GM23338 (cell line): ENCODE results near the gene MYO9B. TPM values are rescaled to one million over a fixed set of nuclear protein-coding genes. Genes with fewer than 3 reads are reported as not detected.

ENCODE experiments used
- ATAC-seq: fragments of 200-7000 bp; cut with Tn5 transposase; 3 replicates; pipeline ENCODE4 v1.9.1; 2020
- DNase-seq: peaks from one replicate; pipeline ENCODE4 v3.0.0-alpha.2; 2015; ENCODE audit warnings: low spot score
- H2AFZ ChIP-seq: fragments of 200-600 bp; sonication (generic); 2 replicates; pipeline ENCODE4 v1.8.0; 2016; ENCODE audit warnings: antibody characterized with exemption, mild to moderate bottlenecking, moderate library complexity
- H3F3A ChIP-seq: fragments of 200-600 bp; sonication (generic); replicated peaks from 2 replicates; pipeline ENCODE4 v1.8.0; 2017; ENCODE audit warnings: antibody characterized with exemption, mixed run types, low read depth
- H3K27ac ChIP-seq: fragments of 200-600 bp; sonication (generic); 2 replicates; pipeline ENCODE4 v1.6.1; 2016; ENCODE audit warnings: low read depth
- H3K27me3 ChIP-seq: fragments of 200-600 bp; sonication (generic); 2 replicates; pipeline ENCODE4 v1.8.0; 2016; ENCODE audit warnings: mild to moderate bottlenecking, mixed run types, moderate library complexity; ENCODE audit not compliant: insufficient read depth
- H3K36me3 ChIP-seq: fragments of 200-600 bp; sonication (generic); 2 replicates; pipeline ENCODE4 v1.8.0; 2016; ENCODE audit warnings: mild to moderate bottlenecking; ENCODE audit not compliant: insufficient read depth
- H3K4me1 ChIP-seq: fragments of 200-600 bp; sonication (generic); 2 replicates; pipeline ENCODE4 v1.8.0; 2016; ENCODE audit warnings: mild to moderate bottlenecking, moderate library complexity; ENCODE audit not compliant: insufficient read depth
- H3K4me2 ChIP-seq: fragments of 200-600 bp; sonication (generic); 2 replicates; pipeline ENCODE4 v1.7.1; 2017; ENCODE audit warnings: mixed run types
- H3K4me3 ChIP-seq: fragments of 200-600 bp; sonication (generic); 2 replicates; pipeline ENCODE4 v1.6.1; 2016; ENCODE audit warnings: mixed run types
- H3K79me2 ChIP-seq: fragments of 200-600 bp; sonication (generic); replicated peaks from 2 replicates; pipeline ENCODE4 v1.8.0; 2017; ENCODE audit warnings: mild to moderate bottlenecking; ENCODE audit not compliant: insufficient read depth
- H3K9me2 ChIP-seq: fragments of 200-600 bp; sonication (generic); 2 replicates; pipeline ENCODE4 v1.8.0; 2017; ENCODE audit not compliant: insufficient read depth
- H4K20me1 ChIP-seq: fragments of 200-600 bp; sonication (generic); replicated peaks from 2 replicates; pipeline ENCODE4 v1.8.0; 2017; ENCODE audit warnings: mild to moderate bottlenecking; ENCODE audit not compliant: insufficient read depth
- H3K27ac Mint-ChIP-seq: 2 replicates; pipeline ENCODE4 v1.8.0; 2020; ENCODE audit warnings: inconsistent platforms, mild to moderate bottlenecking, moderate library complexity, mixed read lengths
- H3K27me3 Mint-ChIP-seq: 3 replicates; pipeline ENCODE4 v1.8.0; 2022; ENCODE audit warnings: low read depth, mild to moderate bottlenecking, moderate library complexity, mixed read lengths, inconsistent platforms; ENCODE audit not compliant: insufficient read depth, poor library complexity
- H3K36me3 Mint-ChIP-seq: 3 replicates; pipeline ENCODE4 v1.8.0; 2021; ENCODE audit warnings: low read depth, mild to moderate bottlenecking, inconsistent platforms, moderate library complexity, mixed read lengths
- H3K4me1 Mint-ChIP-seq: 3 replicates; pipeline ENCODE4 v1.8.0; 2020; ENCODE audit warnings: mild to moderate bottlenecking, inconsistent platforms, mixed read lengths
- H3K4me3 Mint-ChIP-seq: 3 replicates; pipeline ENCODE4 v1.8.0; 2021; ENCODE audit warnings: moderate library complexity, mild to moderate bottlenecking, inconsistent platforms, mixed read lengths
- H3K9me3 Mint-ChIP-seq: 3 replicates; pipeline ENCODE4 v1.8.0; 2020; ENCODE audit warnings: moderate library complexity, mild to moderate bottlenecking, inconsistent platforms, mixed read lengths
- CREB1 ChIP-seq: fragments of 250-450 bp; sonication (Bioruptor Pico); IDR thresholded peaks from 2 replicates; pipeline ENCODE4 v1.5.0; 2020; ENCODE audit warnings: low read depth, mild to moderate bottlenecking, moderate library complexity
- EZH2 ChIP-seq: fragments of 200-600 bp; sonication (generic); IDR thresholded peaks from one replicate; pipeline ENCODE4 v1.8.0; 2017; ENCODE audit warnings: antibody characterized with exemption, mild to moderate bottlenecking, low read depth; ENCODE audit not compliant: unreplicated experiment
- EZH2phosphoT487 ChIP-seq: fragments of 200-600 bp; sonication (generic); IDR thresholded peaks from one replicate; pipeline ENCODE4 v1.8.1; 2018; ENCODE audit warnings: antibody characterized with exemption; ENCODE audit not compliant: unreplicated experiment
- JUNB ChIP-seq: IDR thresholded peaks from one replicate; pipeline ENCODE4 v1.6.1; 2016; ENCODE audit warnings: antibody characterized with exemption; ENCODE audit not compliant: unreplicated experiment
- NANOG ChIP-seq: IDR thresholded peaks from 2 replicates; pipeline ENCODE4 v1.6.1; 2016; ENCODE audit warnings: antibody characterized with exemption, borderline replicate concordance
- POLR2AphosphoS5 ChIP-seq: IDR thresholded peaks from 2 replicates; pipeline ENCODE4 v1.6.1; 2016; ENCODE audit warnings: antibody characterized with exemption, low read depth
- STAT1 ChIP-seq: IDR thresholded peaks from one replicate; pipeline ENCODE4 v1.6.1; 2016; ENCODE audit warnings: antibody characterized with exemption; ENCODE audit not compliant: unreplicated experiment
- ZNF114 ChIP-seq: fragments of 250-450 bp; sonication (Bioruptor Pico); IDR thresholded peaks from 2 replicates; pipeline ENCODE4 v1.5.0; 2020; ENCODE audit warnings: mild to moderate bottlenecking, moderate library complexity
- ZNF331 ChIP-seq: fragments of 250-450 bp; sonication (Bioruptor Pico); IDR thresholded peaks from 2 replicates; pipeline ENCODE4 v1.5.0; 2020; ENCODE audit warnings: low read depth, mild to moderate bottlenecking, moderate library complexity
- polyA plus RNA-seq: library from polyadenylated mRNA; unstranded; fragments of >200 nt; fragmentation: Nextera tagmentation; extraction: Ambion mirVana; gene quantifications from 2 replicates; pipeline ENCODE4 v1.2.1, GENCODE V29; 2016
- total RNA-seq: library from RNA; depleted of rRNA; stranded (reverse); fragments of >200 nt; shearing (Covaris generic); gene quantifications from 2 replicates; pipeline ENCODE4 v1.2.3, GENCODE V29; 2014
- TF ChIP-seq, protein P1 (sequence below): fragments of 250-450 bp; sonication (Bioruptor Pico); IDR thresholded peaks from 2 replicates; pipeline ENCODE4 v1.5.0; 2020; ENCODE audit warnings: mild to moderate bottlenecking, moderate library complexity
- TF ChIP-seq, protein P2 (sequence below): IDR thresholded peaks from 2 replicates; pipeline ENCODE4 v1.6.1; 2016; ENCODE audit warnings: antibody characterized with exemption
- TF ChIP-seq, protein P3 (sequence below), 2 experiments: fragments of 200-600 bp in 1 of 2; sonication (generic) in 1 of 2; conservative IDR thresholded peaks; 2 replicates each; pipeline versions ENCODE4 v1.5.1 to v1.6.1; 2016 to 2017; ENCODE audit warnings: antibody characterized with exemption in 2 of 2, low read depth in 2 of 2, mild to moderate bottlenecking in 2 of 2, moderate library complexity in 1 of 2
- TF ChIP-seq, protein P4 (sequence below): IDR thresholded peaks from one replicate; pipeline ENCODE4 v1.6.1; 2018; ENCODE audit warnings: antibody characterized with exemption; ENCODE audit not compliant: unreplicated experiment

Gene MYO9B
- total and polyA plus RNA-seq, 2 experiments from 2014 or later: 28.7 to 61.3 TPM

DNA sequence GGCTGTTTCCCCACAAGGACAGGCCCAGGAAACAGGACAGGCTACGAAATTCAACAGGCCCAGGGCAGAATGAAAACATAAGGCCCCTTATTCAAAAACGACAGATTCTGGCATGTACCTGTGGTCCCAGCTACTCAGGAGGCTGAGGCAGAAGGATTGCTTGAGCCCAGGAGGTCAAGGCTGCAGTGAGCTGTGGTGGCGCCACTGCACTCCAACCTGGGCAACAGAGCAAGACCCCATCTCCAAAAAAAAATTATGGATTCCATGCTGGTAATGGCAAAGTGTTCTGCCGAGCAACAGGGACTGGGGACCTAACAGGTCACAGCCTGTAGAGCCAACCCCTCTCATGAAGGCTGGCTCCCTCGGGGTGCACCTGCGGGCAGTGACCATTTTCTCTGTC, 87.0 kb downstream of the MYO9B start (continued):
- no peak for TF ChIP-seq JUNB
- no peak for TF ChIP-seq POLR2AphosphoS5

DNA sequence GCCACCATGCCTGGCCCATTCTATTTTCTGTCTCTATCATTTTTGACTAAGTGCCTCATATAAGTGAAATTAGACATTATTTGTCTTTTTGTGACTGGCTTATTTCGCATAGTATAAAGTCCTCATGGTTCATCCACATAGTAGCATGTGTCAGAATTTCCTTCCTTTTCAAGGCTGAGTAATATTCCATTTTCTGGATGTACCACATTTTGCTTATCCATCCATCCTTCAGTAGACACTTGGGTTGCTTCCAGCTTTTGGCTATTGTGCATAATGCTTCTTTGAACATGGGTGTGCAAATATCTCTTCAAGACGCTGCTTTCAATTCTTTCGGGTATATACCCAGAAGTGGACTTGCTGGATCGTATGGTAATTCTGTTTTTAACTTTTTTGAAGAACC, 88.1 kb downstream of the MYO9B start:
- DNase-seq: no peak

More for the DNA sequence above, 88.1 kb downstream of the MYO9B start:
- peaks cover 5% of the 10 kb centered on the region; the same call in 1 of the 2 replicates for H3F3A ChIP-seq
- H3K4me1 ChIP-seq: peaks cover 8% of the 10 kb centered on the region
- H4K20me1 ChIP-seq: peaks cover 7% of the 10 kb centered on the region
- H3K27me3 Mint-ChIP-seq: peaks cover 7% of the 10 kb centered on the region
- H3K4me3 Mint-ChIP-seq: no peak overlapping the region
- H2AFZ ChIP-seq: no peak overlapping the region
- no peak overlapping the region for H3K4me2 ChIP-seq
- TF ChIP-seq, protein P1, sequence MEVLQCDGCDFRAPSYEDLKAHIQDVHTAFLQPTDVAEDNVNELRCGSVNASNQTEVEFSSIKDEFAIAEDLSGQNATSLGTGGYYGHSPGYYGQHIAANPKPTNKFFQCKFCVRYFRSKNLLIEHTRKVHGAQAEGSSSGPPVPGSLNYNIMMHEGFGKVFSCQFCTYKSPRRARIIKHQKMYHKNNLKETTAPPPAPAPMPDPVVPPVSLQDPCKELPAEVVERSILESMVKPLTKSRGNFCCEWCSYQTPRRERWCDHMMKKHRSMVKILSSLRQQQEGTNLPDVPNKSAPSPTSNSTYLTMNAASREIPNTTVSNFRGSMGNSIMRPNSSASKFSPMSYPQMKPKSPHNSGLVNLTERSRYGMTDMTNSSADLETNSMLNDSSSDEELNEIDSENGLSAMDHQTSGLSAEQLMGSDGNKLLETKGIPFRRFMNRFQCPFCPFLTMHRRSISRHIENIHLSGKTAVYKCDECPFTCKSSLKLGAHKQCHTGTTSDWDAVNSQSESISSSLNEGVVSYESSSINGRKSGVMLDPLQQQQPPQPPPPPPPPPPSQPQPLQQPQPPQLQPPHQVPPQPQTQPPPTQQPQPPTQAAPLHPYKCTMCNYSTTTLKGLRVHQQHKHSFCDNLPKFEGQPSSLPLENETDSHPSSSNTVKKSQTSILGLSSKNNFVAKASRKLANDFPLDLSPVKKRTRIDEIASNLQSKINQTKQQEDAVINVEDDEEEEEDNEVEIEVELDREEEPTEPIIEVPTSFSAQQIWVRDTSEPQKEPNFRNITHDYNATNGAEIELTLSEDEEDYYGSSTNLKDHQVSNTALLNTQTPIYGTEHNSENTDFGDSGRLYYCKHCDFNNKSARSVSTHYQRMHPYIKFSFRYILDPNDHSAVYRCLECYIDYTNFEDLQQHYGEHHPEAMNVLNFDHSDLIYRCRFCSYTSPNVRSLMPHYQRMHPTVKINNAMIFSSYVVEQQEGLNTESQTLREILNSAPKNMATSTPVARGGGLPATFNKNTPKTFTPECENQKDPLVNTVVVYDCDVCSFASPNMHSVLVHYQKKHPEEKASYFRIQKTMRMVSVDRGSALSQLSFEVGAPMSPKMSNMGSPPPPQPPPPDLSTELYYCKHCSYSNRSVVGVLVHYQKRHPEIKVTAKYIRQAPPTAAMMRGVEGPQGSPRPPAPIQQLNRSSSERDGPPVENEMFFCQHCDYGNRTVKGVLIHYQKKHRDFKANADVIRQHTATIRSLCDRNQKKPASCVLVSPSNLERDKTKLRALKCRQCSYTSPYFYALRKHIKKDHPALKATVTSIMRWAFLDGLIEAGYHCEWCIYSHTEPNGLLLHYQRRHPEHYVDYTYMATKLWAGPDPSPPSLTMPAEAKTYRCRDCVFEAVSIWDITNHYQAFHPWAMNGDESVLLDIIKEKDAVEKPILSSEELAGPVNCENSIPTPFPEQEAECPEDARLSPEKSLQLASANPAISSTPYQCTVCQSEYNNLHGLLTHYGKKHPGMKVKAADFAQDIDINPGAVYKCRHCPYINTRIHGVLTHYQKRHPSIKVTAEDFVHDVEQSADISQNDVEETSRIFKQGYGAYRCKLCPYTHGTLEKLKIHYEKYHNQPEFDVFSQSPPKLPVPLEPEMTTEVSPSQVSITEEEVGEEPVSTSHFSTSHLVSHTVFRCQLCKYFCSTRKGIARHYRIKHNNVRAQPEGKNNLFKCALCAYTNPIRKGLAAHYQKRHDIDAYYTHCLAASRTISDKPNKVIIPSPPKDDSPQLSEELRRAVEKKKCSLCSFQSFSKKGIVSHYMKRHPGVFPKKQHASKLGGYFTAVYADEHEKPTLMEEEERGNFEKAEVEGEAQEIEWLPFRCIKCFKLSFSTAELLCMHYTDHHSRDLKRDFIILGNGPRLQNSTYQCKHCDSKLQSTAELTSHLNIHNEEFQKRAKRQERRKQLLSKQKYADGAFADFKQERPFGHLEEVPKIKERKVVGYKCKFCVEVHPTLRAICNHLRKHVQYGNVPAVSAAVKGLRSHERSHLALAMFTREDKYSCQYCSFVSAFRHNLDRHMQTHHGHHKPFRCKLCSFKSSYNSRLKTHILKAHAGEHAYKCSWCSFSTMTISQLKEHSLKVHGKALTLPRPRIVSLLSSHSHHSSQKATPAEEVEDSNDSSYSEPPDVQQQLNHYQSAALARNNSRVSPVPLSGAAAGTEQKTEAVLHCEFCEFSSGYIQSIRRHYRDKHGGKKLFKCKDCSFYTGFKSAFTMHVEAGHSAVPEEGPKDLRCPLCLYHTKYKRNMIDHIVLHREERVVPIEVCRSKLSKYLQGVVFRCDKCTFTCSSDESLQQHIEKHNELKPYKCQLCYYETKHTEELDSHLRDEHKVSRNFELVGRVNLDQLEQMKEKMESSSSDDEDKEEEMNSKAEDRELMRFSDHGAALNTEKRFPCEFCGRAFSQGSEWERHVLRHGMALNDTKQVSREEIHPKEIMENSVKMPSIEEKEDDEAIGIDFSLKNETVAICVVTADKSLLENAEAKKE (CRISPR knock-in tag): no peak
- TF ChIP-seq NANOG: no peak
- no peak for TF ChIP-seq ZNF331 (CRISPR knock-in tag)
- TF ChIP-seq STAT1: no peak
- no peak for TF ChIP-seq ZNF114
- no peak for TF ChIP-seq EZH2
- TF ChIP-seq POLR2AphosphoS5: no peak
- TF ChIP-seq EZH2phosphoT487: no peak
- no peak for TF ChIP-seq JUNB
- TF ChIP-seq, protein P2, sequence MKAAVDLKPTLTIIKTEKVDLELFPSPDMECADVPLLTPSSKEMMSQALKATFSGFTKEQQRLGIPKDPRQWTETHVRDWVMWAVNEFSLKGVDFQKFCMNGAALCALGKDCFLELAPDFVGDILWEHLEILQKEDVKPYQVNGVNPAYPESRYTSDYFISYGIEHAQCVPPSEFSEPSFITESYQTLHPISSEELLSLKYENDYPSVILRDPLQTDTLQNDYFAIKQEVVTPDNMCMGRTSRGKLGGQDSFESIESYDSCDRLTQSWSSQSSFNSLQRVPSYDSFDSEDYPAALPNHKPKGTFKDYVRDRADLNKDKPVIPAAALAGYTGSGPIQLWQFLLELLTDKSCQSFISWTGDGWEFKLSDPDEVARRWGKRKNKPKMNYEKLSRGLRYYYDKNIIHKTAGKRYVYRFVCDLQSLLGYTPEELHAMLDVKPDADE: no peak
- TF ChIP-seq CREB1 (CRISPR knock-in tag): no peak
- TF ChIP-seq, protein P3, sequence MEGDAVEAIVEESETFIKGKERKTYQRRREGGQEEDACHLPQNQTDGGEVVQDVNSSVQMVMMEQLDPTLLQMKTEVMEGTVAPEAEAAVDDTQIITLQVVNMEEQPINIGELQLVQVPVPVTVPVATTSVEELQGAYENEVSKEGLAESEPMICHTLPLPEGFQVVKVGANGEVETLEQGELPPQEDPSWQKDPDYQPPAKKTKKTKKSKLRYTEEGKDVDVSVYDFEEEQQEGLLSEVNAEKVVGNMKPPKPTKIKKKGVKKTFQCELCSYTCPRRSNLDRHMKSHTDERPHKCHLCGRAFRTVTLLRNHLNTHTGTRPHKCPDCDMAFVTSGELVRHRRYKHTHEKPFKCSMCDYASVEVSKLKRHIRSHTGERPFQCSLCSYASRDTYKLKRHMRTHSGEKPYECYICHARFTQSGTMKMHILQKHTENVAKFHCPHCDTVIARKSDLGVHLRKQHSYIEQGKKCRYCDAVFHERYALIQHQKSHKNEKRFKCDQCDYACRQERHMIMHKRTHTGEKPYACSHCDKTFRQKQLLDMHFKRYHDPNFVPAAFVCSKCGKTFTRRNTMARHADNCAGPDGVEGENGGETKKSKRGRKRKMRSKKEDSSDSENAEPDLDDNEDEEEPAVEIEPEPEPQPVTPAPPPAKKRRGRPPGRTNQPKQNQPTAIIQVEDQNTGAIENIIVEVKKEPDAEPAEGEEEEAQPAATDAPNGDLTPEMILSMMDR (conservative IDR thresholded peaks at IDR 0.05; ENCODE audit: low read depth in 2 of 2): no peak
- TF ChIP-seq, protein P4, sequence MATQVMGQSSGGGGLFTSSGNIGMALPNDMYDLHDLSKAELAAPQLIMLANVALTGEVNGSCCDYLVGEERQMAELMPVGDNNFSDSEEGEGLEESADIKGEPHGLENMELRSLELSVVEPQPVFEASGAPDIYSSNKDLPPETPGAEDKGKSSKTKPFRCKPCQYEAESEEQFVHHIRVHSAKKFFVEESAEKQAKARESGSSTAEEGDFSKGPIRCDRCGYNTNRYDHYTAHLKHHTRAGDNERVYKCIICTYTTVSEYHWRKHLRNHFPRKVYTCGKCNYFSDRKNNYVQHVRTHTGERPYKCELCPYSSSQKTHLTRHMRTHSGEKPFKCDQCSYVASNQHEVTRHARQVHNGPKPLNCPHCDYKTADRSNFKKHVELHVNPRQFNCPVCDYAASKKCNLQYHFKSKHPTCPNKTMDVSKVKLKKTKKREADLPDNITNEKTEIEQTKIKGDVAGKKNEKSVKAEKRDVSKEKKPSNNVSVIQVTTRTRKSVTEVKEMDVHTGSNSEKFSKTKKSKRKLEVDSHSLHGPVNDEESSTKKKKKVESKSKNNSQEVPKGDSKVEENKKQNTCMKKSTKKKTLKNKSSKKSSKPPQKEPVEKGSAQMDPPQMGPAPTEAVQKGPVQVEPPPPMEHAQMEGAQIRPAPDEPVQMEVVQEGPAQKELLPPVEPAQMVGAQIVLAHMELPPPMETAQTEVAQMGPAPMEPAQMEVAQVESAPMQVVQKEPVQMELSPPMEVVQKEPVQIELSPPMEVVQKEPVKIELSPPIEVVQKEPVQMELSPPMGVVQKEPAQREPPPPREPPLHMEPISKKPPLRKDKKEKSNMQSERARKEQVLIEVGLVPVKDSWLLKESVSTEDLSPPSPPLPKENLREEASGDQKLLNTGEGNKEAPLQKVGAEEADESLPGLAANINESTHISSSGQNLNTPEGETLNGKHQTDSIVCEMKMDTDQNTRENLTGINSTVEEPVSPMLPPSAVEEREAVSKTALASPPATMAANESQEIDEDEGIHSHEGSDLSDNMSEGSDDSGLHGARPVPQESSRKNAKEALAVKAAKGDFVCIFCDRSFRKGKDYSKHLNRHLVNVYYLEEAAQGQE: no peak
- H3K79me2 ChIP-seq: no peaks in the 10 kb centered on the region
- no peak overlapping the region for H3K4me3 ChIP-seq
- peaks cover 73% of the 10 kb centered on the region for H3K36me3 Mint-ChIP-seq
- H3K27me3 ChIP-seq: no peaks in the 10 kb centered on the region
- H3K4me1 Mint-ChIP-seq: peaks cover 17% of the 10 kb centered on the region
- H3K36me3 ChIP-seq: peaks cover 58% of the 10 kb centered on the region
- no peak overlapping the region for H3K27ac Mint-ChIP-seq
- 0 out of 2 replicates have a peak, but pooled peaks cover 2% of the 10 kb centered on the region for H3K9me2 ChIP-seq
- H3K9me3 Mint-ChIP-seq: peaks cover 16% of the 10 kb centered on the region; the same call in 2 of the 3 replicates
- ATAC-seq: no peak
- no peak overlapping the region for H3K27ac ChIP-seq
